GM12872 (cell line): ENCODE measurements around the gene AUTS2.

ENCODE experiments used
- TF ChIP-seq, protein P1 (sequence below): IDR thresholded peaks from 3 replicates; pipeline ENCODE4 v1.5.1; 2011; ENCODE audit warnings: low read depth, mild to moderate bottlenecking, low read length, moderate library complexity; ENCODE audit not compliant: insufficient read depth

AUTS2 gene

DNA sequence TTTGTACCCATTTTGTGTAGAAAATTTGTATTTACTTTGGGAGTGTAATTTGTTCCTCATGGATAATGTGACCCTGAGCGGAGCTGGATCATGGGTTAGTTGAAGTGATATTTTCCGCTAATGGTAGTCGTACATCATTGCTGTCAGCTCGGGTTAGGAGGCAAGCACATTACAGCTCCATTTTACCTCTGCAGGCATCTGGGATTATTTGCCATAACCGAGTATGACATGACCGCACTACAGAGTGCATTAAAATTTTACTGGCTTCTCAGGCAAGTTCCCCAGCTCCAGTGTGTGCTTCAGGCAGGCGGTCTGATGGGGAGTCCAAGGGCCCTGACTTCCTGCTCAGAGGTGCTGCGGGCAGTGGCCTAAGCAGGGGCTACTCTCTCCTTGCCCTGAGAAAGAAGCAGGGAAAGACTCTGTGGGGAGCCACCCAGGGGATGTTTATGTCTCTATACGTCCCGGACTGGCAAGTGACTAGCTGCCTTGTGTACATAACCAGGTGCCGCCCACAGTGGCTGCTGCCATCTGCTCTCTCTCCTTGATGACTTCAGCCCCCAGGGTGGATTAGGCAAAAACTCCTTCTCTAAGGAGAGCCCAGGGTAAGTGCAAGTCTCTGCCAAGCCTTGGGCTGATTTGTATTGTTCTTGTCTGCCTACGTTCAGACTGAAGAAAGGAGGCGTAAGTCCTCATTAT lies 848.3 kb downstream of the AUTS2 start:
- TF ChIP-seq, protein P1, sequence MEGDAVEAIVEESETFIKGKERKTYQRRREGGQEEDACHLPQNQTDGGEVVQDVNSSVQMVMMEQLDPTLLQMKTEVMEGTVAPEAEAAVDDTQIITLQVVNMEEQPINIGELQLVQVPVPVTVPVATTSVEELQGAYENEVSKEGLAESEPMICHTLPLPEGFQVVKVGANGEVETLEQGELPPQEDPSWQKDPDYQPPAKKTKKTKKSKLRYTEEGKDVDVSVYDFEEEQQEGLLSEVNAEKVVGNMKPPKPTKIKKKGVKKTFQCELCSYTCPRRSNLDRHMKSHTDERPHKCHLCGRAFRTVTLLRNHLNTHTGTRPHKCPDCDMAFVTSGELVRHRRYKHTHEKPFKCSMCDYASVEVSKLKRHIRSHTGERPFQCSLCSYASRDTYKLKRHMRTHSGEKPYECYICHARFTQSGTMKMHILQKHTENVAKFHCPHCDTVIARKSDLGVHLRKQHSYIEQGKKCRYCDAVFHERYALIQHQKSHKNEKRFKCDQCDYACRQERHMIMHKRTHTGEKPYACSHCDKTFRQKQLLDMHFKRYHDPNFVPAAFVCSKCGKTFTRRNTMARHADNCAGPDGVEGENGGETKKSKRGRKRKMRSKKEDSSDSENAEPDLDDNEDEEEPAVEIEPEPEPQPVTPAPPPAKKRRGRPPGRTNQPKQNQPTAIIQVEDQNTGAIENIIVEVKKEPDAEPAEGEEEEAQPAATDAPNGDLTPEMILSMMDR: no peak

DNA sequence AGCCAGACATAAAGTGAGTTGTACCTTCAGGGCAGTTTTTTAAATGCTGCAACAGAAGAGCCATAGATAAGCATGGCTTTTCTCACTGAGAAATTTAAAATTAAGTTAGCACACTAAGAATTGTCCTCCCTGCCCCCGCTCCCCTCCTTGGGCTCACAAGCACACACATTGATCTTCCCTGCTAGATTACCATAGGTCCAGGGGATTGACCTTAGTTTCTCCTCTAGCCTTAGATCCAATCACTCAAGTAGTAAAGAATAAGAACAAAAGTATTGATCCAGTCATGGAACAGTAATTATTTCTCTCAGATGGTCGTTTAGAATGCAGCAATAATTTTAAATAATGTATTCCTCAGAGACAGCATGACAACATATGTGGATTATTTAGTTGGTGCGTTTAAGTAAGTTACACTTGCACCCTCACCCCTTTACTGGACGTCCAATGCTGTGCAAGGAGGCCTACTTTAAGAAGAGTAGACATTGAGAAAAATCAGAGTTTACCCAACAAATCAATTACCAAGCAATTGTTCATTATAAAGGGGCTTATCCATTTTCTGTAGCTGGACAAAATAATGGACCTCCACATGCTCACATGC lies 850.1 kb downstream of the AUTS2 start:
- TF ChIP-seq, protein P1: no peak

DNA sequence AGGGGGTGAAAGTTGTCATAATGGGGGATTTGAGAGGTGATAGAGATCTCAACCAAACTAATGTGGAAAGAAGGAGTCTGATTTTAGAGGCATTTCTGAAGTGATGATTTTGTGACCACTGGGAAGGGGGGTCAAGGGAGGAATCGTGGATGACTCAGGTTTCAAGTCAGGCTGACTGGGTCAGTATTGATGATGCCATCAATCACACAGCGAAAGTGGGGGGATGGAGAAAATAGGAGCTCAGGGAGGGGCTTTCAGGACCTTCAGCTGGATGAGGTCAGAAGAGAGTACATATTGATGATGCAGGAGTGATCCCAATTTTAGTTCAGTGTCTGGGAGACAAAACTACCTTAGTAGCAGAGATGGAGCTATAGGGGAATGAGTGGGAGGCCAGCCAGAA lies 852.5 kb downstream of the AUTS2 start:
- TF ChIP-seq, protein P1: no peak

DNA sequence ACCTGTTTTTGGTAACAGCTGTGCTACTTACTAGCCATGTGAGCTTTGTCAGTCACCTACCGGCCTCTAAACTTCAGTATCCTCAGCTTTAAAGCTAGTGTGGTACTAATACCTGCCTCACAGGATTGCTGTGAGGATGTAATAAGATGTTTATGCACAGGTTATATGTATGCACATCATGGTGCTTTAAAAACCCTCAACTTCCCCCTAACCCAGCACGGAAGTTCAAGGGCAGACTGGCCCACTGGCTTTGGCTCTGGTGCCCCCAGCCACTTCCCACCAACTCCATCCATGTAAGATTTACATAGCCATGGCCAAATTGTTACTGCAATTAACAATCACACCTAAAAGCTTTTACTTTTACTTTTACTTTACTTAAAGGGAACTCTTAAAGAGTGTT lies 857.6 kb downstream of the AUTS2 start:
- TF ChIP-seq, protein P1: no peak

DNA sequence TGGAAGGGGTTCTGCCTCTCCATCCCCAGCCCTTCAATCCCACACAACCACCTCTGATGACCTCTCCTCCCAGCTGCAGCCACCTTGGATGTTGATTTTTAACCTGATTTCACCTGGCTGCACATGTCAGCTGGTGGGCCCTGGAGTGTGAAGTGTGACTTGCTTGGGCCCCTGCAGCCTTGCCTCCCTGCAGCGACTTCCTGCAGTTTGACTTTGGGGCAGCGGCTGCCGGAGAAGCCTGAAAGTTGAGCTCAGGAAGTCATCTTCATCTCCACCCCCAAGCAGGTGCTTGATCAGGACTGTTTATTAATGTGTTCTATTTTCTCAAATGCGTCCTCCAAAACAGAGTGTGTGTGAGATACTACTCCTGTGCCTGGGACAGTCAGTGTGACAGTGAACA lies 858.4 kb downstream of the AUTS2 start:
- TF ChIP-seq, protein P1: no peak

DNA sequence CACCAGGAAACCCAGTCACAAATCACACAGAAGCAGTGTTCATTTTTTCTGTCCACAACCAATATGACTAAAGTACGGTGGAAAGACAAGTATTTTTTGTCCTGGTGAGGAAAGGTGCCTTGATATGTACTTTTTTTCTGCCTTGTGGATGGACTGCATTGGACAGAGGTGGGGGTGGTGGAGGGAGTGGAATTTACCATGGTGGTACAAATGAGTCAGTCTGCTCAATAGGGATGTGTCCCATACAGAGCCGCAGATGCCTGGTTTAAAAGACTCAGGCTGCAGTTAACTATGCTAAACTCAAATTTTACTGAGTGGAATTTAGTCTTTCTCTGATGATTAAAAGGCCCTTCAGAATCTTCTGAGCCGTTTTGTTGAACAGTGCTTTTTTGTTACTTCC lies 859.2 kb downstream of the AUTS2 start:
- TF ChIP-seq, protein P1: no peak

DNA sequence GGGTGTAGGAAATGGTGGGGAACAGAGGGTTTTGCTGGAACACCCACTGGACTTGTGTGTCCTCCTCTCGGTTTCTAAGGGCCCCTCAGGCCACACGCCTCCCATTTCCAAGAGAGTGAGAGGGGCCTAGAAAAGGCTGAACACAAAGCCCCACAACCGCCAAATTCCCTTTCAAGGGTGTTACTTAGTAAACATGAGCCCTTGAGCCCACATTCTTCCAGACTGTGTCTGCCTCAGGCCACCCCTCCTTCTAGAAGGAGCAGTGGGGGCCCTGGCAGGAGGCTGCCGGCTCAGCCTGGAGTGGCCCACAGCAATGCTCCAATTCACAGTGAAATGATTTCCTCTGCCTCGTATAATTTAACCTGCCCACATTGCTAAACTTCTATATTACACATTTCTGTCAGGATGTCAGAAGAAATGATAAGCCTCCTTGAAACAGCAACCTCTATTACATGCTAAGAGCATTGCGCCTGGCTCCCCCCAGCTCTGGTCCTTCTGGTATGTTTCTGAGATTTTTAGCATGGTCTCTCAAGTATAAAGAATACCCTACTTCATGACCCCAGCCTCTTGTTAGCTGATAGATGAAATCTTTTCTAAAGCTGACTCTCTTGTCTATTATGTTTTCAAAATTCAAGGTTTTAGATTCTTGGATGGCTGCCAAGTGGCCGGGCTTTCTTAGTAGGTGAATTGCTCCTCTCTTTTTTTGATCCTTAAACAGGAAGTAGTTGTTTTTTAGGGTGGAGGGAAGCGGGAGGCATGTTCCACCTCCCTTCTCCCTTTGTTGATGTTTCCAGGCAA lies 859.8 kb downstream of the AUTS2 start:
- TF ChIP-seq, protein P1: no peak
